Measurements from ENCODE around the gene GABPB2. TPM values are rescaled to one million over a fixed set of nuclear protein-coding genes. Genes with fewer than 3 reads are reported as not detected.

The GABPB2 gene
- total RNA-seq, 1 donor from 2014 or later, result 15.7 TPM

DNA sequence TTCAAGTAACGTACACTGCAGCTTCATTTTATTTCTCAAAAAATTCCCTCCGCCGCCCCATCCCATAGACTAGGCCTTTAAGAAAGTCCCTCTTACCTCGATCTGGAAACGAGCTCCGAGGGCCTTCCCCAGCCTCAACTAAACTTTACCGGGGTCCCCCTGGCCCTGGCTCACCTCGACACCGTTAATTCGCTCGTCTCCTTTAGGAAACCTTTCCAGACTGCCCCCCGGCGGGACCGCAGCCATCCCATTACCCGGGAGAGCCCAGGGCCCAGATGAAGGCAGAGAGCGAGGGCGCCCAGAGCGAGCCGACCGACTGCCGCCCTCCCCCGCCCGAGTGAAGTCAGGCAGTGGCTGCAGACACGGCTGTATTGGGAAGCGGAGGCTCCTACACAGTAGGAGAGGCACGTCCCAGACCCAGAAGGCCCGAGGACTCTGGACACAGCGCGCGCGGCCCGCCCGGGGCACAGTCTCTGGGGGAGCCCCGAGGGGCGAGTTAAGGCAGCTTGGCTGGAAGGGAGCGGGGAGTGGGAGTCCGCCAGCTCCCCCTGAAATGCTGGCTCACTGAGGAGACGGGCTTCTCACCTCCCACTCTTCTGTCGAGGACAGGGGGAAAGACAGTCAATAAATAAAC, 61.3 kb downstream of the GABPB2 start:
- DNase-seq (ENCODE audit: low spot score), result peak; percentile 84

DNA sequence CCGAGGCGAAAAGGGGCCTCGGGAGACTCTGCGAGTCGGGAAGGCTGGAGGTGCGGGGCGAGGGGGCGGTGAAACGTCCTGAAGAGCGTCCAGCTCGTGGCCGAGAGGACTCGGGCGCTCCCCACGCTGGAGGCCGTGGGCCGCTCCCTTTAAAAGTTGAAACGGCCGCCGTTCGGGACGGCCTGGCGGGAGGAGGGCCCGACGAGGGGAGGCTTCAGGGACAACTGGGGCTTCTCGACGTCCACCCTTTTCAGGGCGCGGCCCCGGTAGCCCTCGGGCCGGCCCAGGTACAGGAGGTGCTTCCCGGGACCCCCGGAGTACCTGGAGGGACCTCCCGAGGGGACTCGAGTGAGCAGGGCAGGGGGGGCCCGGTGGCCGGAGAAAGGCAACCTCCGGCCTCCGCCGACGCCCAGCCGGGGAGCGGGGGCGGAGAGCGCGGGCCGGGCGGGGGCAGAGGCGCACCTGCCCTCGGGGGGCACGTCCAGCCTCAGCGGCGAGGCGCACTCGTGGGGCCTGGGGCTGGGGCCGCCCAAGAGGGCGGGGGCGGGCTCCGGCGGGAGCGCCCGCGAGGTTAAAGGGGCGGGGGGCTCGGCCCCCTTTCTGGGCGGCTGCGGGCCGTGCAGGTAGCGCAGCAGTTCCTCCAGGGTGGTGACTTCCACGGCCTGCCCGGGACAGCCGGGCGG, 61.9 kb downstream of the GABPB2 start:
- DNase-seq (ENCODE audit: low spot score), result peak; percentile 88

DNA sequence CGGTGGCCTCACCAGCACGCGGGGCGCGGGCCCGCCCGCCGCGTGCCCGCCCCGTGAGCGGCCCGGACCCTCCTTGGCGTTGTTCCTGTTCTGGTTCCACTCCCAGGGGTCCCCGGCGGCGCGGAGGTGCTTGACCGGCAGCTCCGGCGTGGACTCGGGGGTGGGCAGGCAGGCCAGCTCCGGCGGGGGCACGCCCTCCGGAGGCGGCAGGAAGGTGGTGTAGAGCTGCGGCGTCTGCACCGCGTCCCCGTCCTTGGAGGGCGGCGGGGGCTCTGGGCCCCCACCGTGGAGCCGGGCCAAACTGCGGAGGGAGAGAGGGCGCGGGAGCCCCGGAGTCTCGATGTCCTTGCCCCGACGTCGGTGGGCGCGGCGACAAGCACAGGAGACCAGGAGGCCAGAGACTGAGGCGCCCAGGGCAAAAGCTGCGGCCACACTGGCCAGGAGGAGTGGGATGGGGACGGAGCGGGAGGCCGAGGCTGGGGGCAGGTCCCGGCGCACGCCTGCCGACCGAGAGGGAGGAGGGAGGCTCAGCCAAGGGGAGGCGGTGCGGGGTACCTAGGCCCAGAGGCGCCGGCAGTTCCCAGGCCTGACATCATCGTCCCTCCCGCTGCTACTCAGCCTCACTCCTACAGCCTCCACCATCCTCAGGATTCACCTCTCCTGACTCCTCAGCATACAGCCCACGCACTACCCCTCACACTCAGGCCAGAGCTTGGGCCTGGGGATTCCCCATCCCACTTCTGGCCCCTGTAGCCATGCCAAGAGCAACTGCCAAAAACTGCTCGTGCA, 62.7 kb downstream of the GABPB2 start:
- peak; percentile 81 for DNase-seq (ENCODE audit: low spot score)

DNA sequence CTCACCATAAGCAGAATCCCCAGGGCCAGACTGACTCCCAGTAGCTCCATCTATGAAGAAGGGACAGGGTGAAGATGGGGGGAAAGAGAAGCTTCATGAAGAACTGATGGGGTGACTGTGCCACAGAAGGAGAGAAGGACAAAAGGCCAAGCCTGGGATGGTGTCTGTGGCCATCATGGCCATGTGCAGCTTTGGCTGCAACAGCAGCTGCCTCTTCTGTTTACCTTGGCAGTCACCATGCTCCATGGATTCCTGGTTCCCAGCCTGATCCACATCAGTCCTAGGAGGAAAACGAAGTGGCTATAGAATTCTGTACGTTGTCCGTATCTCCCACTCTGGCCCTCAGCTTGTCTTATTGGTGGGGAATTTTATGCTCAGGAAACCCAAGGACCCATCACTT, 63.8 kb downstream of the GABPB2 start:
- no peak for DNase-seq (ENCODE audit: low spot score)

DNA sequence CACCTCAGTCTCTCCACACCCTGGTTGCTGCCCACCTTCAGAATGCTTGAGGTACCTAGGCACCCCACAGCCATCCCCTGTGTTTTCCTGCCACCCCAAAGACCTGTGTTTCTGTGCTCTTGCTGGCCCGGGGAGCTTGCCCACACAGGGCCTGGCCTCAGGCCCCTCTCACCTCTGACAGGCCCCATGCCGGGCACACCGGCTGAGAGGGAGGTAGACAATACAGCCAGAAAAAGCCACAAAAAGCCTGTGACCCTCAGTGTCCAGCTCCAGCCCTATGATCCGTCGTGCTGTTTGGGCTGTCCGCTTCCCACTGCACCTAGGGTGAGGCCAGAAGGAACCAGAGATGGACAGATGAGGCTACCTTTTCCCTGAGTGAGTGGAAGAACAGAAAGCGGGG, 64.4 kb downstream of the GABPB2 start:
- peak; percentile 75 for DNase-seq (ENCODE audit: low spot score)

DNA sequence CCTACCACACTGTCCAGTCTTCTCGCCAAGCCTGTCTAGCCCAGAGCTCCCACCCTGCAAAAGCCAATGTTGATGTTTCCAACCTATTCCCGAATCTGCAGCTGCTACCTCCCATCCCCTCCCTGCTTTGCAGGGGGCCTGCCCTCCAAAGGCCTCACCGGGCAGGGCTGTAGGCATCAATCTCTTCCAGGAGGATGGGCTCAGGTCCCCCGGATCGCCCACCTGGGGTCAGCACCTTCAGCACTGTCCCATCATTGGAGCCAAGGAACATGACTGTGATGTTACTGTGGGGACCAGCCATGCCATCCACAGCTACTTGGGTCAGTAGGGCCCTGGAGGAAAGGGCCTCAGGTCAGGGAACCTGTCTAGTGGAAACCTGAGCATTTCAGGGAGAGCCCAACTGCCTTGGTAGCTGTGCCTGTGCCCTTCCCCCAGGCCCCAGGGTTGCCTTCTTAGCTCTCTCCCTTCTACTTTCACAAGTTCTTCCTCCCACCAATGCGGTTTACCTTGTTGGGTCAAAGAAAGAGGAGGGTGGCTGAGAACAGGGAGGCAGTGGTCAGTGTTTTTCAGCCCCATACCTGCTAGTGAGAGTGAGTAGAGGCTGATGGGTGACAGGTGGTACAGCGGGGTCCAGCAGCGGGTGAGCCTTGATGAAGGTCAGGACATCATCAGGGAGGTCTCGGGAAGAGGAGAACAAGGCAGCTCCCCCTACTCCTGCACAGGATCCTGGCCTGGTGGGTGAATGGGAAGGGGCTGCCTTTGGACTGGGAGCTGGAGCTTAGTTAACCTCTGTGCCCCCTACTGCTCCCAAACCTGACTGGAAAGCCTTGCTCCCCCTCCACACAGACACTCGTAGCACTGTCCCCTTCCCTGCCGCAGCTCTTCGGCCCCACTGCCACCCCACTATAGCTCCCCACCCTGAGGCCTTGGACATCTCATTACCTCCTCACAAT, 65.1 kb downstream of the GABPB2 start:
- DNase-seq (ENCODE audit: low spot score), result peak; percentile 83

DNA sequence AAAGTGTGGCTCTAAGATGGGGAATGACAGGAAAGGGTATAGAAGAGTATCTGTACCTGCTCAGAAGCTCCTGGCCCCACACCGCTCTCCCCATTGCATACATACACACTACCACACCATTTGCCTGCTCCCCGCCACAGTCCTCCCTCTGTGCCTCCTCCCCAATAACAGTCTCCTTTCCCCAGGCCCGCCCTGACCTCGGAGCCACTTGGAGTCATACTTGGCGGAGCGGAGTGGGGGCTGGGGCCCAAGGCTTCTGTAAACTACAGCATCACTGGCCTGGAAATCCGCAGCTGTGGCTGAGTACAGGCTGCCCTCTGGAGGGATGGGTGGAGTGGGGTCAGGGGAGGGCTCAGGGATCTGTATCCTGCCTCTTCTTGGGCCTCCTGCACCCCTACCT, 67.2 kb downstream of the GABPB2 start:
- DNase-seq (ENCODE audit: low spot score), result peak; percentile 72

DNA sequence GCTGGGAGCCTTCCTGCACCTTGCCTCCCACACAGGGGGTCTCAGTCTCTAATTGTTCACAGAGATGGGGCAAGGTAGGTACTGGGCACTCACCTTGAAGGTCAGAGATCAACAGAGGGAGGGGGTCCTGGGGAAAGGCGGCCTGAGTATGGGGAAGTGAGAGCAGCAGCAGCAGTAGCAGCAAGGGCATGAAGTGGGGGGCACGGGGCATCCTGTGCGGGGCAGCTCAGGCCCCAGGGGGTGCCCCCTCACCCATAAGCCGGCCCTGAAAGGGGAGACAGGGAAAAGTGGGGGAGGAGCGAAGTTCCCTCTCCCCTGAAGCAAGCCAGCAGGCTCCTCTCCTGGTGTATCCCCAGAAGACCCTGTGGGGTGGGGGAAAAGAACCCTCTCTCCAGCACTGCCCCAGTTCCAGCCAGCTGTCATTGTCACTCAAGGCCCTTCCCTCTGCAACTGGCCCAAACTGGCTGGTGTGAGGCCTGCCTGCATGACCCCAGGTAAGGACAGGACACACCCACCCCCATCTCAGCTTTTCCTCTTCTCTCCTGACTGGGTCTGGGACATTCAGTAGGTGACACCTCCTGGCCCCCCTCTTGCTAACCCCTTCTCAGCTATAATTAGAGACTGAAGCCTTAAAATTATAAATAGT, 72.0 kb downstream of the GABPB2 start:
- DNase-seq (ENCODE audit: low spot score), result peak; percentile 79

DNA sequence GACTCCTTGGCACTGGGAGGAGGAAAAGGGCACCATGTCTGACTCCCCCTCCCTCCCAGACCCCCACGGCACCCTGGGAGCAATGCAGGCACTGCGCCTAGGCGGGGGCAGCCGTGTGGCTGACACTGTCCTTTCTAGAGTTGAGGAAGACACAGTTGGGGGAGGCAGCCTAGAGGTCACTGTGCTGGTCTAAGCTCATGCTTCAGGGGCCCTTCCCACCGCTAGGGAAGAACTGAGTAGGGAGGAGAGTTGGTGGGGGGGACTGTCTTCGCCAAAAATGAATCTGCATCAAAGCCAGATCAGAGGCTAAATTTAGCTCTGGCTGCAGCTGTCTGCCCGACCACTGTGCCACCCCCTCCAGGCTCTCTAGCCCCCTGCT, 72.5 kb downstream of the GABPB2 start:
- no peak for DNase-seq (ENCODE audit: low spot score)

DNA sequence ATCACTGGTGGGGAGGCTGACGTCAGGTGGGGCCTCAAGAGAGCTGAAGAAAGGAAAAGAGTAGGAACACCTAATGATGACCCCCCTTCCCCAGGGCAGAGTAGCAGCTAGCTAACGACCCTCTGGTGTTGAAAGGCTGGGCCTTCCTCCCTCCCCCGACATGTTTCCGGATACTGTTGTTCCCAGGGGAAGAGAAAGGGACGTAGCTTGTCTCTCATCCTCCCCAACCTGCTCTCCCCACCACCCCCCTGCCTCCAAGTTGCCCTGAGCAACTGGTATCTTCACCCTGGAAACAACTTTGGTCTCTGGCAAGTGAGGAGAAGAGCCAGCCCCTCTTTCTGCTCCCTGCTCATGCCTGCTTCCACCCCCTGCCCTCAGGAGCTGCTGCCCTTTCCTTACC, 73.4 kb downstream of the GABPB2 start:
- no peak for DNase-seq (ENCODE audit: low spot score)

DNA sequence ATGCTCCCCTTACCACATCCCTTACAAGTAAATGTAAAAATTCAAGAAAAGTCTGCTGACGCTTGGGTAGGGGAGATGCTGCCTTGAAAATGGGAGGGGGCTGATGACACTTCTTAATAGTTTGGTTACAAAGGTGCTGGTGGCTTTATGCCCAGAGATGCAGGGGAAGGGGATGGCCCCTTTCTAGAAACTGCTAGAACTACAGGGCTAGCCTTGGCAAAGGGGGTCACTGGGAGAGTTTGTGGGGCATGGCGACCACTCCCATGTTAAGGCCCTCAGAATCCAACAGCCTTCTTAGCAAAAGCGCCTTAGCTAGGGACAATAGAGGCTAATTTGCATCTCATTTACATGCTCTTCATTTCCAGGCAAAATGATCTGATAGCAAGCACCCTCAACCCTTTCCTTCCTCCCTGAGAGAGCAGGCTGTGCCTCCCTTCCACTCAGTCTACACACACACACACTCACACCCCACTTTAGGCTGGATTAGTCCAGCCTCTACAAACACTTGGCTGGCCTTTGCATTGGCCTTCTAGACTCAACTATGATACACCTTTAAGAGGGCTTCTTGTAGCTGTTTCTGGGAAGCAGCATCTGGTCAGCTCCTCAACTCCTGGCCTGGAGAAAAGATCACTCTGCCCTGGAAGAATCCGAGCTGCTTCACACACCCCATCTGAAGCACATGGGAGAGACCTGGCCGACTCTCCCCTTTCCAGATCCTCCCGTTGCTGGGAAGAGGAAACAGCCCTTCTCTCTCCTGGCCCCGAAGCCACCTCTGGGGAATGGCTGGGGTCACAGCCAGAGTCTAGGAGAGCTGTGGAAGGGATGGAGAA, 74.1 kb downstream of the GABPB2 start:
- no peak for DNase-seq (ENCODE audit: low spot score)

DNA sequence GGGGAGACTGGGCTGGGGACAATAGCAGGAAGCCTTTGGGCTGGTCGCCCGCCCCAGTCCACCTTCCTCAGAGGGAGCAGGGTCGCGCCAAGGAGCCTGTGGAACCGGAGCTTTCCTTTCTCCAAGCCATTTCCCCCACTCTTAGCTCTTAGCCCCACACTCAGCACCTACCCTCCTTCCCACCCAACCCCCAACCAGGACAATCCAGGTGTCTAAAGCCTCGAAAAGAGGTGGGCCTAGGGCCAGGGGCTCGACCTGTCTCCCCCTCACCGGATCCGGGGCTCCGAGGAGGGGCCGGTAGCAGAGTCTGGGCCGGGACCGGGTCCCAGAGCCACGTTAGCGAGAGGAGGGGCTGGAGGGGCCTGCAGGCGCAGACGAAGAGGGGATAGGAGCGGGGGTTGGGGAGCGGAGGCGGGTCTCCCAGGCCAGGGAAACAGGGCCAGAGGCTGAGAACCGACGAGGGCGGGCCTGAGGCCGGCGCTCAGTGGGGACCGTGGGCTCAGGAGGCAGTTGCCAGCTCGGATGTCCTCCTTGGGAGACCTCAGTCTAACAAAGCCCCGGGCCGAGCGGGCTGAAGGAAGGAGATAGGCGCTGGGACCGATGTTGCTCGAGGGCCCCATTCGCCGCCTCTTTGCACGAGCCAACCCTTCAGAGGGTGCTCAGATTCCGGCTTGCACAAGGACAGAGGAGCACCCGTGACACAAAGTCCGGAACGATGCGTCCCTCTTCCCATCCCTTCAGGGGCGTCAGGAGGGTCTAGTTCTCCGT, 74.9 kb downstream of the GABPB2 start:
- DNase-seq (ENCODE audit: low spot score), result no peak

DNA sequence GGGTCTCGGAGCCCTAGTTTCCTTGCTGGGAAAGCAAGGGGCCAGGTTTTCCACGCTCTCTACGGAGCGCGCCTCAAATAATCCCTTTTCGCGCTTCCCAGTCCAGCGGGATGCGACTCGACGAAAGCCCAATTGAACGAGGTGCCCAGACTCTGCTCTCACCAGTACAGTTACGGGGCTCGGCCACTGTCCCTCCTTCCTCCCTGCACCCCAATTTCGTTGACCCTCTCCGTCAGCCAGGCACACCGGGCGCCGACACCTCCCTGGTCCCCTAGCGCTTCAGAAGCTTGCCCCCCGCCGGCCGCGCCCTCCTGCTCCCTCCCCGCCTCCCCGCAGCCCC, 75.5 kb downstream of the GABPB2 start:
- no peak for DNase-seq (ENCODE audit: low spot score)

DNA sequence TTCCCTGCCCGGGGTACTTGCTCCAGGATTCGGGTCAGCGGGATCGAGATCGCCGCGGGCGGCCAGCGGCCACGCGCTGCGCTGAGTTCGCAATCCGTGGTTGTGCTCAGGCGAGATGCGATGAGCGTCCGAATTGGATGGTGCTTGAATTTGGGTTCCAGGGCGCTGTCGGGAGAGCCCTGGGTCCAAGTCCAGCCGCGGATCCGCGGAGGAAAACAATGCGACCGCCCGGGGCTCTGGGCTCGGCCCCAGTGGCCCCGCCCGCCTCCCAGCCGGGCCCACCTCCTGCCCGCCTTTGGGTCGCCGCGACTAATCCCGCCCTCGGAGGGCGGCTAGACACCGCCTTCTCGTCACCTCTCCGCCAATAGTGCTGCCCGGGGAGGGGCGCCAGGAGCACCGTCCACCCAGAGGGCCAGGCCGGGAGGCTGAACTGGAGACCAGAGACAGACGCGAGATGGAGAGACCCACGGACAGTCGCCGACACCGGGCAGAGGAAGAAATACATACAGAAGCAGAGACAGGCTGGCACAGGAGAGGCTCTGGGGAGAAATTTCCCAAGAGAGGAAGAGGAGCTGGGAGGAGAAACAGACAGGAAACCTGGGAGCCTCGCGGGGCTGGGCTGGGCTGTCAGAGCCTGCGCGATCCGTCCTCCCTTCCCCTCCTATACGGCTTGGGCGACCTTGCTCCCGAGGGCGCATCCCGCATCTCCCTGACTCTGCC, 76.0 kb downstream of the GABPB2 start, which contains the start of gene SEMA6C:
Gene SEMA6C, minus strand, starts transcription at position 220 of the 720 bp plus-strand sequence. CDS start 4,010 bp downstream, outside the sequence.
- peak; percentile 98 for DNase-seq (ENCODE audit: low spot score)

DNA sequence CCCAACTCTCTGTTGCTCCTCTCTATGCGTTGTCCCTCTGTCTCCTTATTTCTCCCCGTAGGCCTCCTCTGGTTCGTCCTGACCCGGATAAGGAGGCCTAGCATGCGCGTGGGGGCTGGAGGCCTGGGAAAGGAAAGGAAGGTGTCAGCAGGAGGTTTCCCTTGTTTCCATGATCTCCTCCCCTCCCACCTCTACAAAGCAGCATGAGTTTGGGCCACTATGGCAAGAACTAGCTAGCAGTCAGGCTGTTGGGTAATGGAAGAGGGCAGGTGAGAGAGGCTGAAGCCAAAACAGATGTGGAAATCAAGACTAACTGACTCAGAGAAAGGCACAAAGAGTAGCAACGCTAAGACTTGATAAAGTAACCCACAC, 76.6 kb downstream of the GABPB2 start:
- DNase-seq (ENCODE audit: low spot score), result peak; percentile 65

DNA sequence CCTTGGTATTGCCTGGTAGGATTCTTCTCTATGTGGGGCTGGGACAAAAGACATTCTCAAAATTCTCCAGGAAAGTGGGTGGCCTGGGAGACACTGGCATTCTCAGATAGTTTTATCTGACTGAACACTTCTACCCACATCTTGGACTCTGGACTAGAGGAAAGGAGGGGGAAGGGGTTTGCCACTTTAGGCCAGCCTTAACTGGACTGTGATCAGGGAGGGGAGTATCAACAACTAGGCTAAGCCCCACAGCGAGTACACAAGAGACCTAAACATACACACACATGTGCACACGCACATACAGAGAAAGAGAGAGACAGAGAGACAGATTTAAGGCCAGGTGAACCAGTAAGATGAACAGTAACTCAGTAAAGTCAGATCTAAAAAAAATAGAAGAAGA, 77.1 kb downstream of the GABPB2 start:
- DNase-seq (ENCODE audit: low spot score), result no peak

DNA sequence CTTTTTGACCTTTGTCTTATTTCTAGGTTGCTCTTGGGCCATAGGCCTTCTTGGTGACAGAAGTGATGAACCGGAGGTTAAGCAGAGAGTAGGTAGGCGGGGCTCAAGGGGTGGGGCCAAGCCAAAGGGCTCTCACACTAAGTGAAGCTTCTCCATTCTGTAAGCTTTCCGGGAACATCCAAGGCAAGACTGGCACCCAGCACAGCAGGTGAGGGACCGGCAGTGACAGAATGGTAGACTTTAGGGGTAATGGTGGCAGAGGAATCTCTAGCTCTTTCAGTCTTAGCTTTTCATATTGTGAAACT, 85.9 kb downstream of the GABPB2 start, which contains the start of gene TNFAIP8L2:
Gene TNFAIP8L2, plus strand, starts transcription at position 135 of the 305 bp plus-strand sequence. CDS start 2,049 bp downstream, outside the sequence.
- no peak for DNase-seq (ENCODE audit: low spot score)

DNA sequence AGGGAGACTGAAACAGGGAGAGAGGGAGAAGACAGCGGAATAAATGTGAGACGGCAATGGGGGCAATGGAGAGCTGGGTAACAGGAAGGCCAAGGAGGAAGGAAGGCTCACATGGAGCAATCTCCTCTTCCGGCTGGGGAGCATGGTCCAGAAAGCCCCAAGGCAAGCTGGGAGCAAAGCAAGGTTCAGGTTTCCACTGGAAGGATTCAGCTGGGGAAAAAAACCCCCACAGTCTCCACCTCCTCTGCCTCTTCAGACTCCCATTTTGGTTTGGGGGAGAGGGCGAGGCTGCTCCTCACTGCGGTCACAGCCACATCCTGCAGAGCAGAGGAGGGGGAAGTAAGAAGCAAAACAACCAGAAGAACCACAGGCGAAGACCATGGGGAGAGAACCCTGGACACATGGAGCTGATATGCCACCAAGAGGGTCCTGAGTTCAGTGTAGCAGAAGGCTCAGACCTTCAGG, 86.5 kb downstream of the GABPB2 start:
- DNase-seq (ENCODE audit: low spot score), result no peak
